HepG2 (cell line): ENCODE measurements around the gene SLC16A3. TPM values are rescaled to one million over a fixed set of nuclear protein-coding genes. Genes with fewer than 3 reads are reported as not detected.

Experiments
- ATM ChIP-seq: fragments of 450-650 bp; IDR thresholded peaks from 2 replicates; pipeline ENCODE4 v1.7.1; 2017; ENCODE audit warnings: mild to moderate bottlenecking, borderline replicate concordance
- GATAD2A ChIP-seq: IDR thresholded peaks from 2 replicates; pipeline ENCODE4 v1.6.1; 2016
- GZF1 ChIP-seq: sonication (generic); formaldehyde crosslinking; IDR thresholded peaks from 2 replicates; pipeline ENCODE4 v1.5.1; 2020; ENCODE audit warnings: mild to moderate bottlenecking, missing genetic modification reagents
- IKZF1 ChIP-seq: fragments of 450-650 bp; IDR thresholded peaks from 2 replicates; pipeline ENCODE4 v1.7.1; 2016
- IKZF5 ChIP-seq: IDR thresholded peaks from 2 replicates; pipeline ENCODE4 v1.6.1; 2018; ENCODE audit warnings: missing genetic modification reagents, mild to moderate bottlenecking, missing compliant biosample characterization
- KDM3A ChIP-seq: IDR thresholded peaks from 2 replicates; pipeline ENCODE4 v1.6.1; 2018; ENCODE audit warnings: low read depth, missing compliant biosample characterization
- KMT2B ChIP-seq: IDR thresholded peaks from 2 replicates; pipeline ENCODE4 v1.6.1; 2016; ENCODE audit warnings: missing genetic modification reagents, missing compliant biosample characterization
- MXD4 ChIP-seq: IDR thresholded peaks from 2 replicates; pipeline ENCODE4 v1.6.1; 2016; ENCODE audit warnings: mild to moderate bottlenecking, missing biosample characterization, missing genetic modification reagents
- NCOR1 ChIP-seq: fragments of 200-600 bp; sonication (generic); IDR thresholded peaks from 2 replicates; pipeline ENCODE4 v1.7.0; 2017; ENCODE audit warnings: antibody characterized with exemption, low read length, borderline replicate concordance
- POLR2AphosphoS2 ChIP-seq: IDR thresholded peaks from 2 replicates; pipeline ENCODE4 v1.6.1; 2011; ENCODE audit warnings: low read depth, low read length, improper control_type of control experiment
- SMAD9 ChIP-seq: sonication (generic); formaldehyde crosslinking; IDR thresholded peaks from 2 replicates; pipeline ENCODE4 v1.5.1; 2020; ENCODE audit warnings: mild to moderate bottlenecking, missing genetic modification reagents
- TOPORS ChIP-seq: sonication (generic); formaldehyde crosslinking; IDR thresholded peaks from 2 replicates; pipeline ENCODE4 v1.8.0; 2023; ENCODE audit warnings: mild to moderate bottlenecking, missing genetic modification reagents
- ZBTB46 ChIP-seq: sonication (generic); formaldehyde crosslinking; IDR thresholded peaks from 2 replicates; pipeline ENCODE4 v1.4.0; 2020; ENCODE audit warnings: mild to moderate bottlenecking, missing genetic modification reagents, borderline replicate concordance
- ZNF407 ChIP-seq: sonication (generic); formaldehyde crosslinking; IDR thresholded peaks from one replicate; pipeline ENCODE4 v1.5.1; 2020; ENCODE audit warnings: mild to moderate bottlenecking, missing genetic modification reagents; ENCODE audit errors: not compliant biosample characterization
- ZNF430 ChIP-seq: sonication (generic); formaldehyde crosslinking; IDR thresholded peaks from 2 replicates; pipeline ENCODE4 v1.9.0; 2021; ENCODE audit warnings: mild to moderate bottlenecking, missing genetic modification reagents
- ZNF441 ChIP-seq: sonication (generic); formaldehyde crosslinking; IDR thresholded peaks from 2 replicates; pipeline ENCODE4 v1.7.0; 2021; ENCODE audit warnings: missing genetic modification reagents, borderline replicate concordance
- ZNF558 ChIP-seq: sonication (generic); formaldehyde crosslinking; IDR thresholded peaks from 2 replicates; pipeline ENCODE4 v1.9.0; 2022; ENCODE audit warnings: mild to moderate bottlenecking, missing genetic modification reagents, borderline replicate concordance
- ZNF619 ChIP-seq: sonication (generic); formaldehyde crosslinking; IDR thresholded peaks from 2 replicates; pipeline ENCODE4 v1.4.0; 2020; ENCODE audit warnings: mild to moderate bottlenecking, missing genetic modification reagents
- ZNF713 ChIP-seq: sonication (generic); formaldehyde crosslinking; IDR thresholded peaks from 2 replicates; pipeline ENCODE4 v1.4.0; 2020; ENCODE audit warnings: mild to moderate bottlenecking, missing genetic modification reagents
- ZNF839 ChIP-seq: sonication (generic); formaldehyde crosslinking; IDR thresholded peaks from 2 replicates; pipeline ENCODE4 v1.4.0; 2020; ENCODE audit warnings: missing genetic modification reagents, mild to moderate bottlenecking, borderline replicate concordance
- polyA plus RNA-seq, 8 experiments: library from polyadenylated mRNA; depleted of rRNA in 3 of 8; stranded (reverse) in 7 of 8; unstranded in 1 of 8; fragments of >200 nt; fragmentation: Illumina TruSeq in 4 of 8; extraction: Trizol in 4 of 8; gene quantifications; 2 replicates each; pipeline versions ENCODE4 v1.2.1 to v1.2.3, GENCODE V29; 2011 to 2016; ENCODE audit warnings: low read depth in 4 of 8, missing spikeins in 1 of 8, mixed read lengths in 1 of 8; ENCODE audit not compliant: insufficient read depth in 1 of 8
- total RNA-seq, 5 experiments: library from RNA; depleted of rRNA; stranded (reverse); fragments of >200 nt; fragmentation: Illumina TruSeq; extraction: Trizol; gene quantifications; 2 replicates each; pipeline ENCODE4 v1.2.3, GENCODE V29; 2016; ENCODE audit warnings: low read depth in 1 of 5

Gene SLC16A3
- total and polyA plus RNA-seq, 2 of the 13 experiments (the other 11 are each of a cell fraction or from before 2014, with no cell fraction given): 242 to 349 TPM

GRCh38 chr17:82205720-82206508 lies 22.9 kb upstream of the SLC16A3 start (continued):
- TF ChIP-seq ZBTB46: no peak
- TF ChIP-seq KDM3A (CRISPR knock-in tag): peak; percentile 97
- TF ChIP-seq TOPORS: no peak
- no peak for TF ChIP-seq SMAD9 (CRISPR knock-in tag)
- no peak for TF ChIP-seq ATM
- peak; percentile 81 for TF ChIP-seq GATAD2A (CRISPR knock-in tag)
- no peak for TF ChIP-seq ZNF713
- peak; percentile 53; the same call in 1 of the 2 replicates for TF ChIP-seq ZNF430 (CRISPR knock-in tag)
- TF ChIP-seq ZNF839 (CRISPR knock-in tag): peak; percentile 2; the same call in 1 of the 2 replicates
- TF ChIP-seq ZNF558 (CRISPR knock-in tag): no peak
- TF ChIP-seq ZNF619 (CRISPR knock-in tag): 0 out of 2 replicates have a peak, but pooled peaks have one; percentile 41
- TF ChIP-seq ZNF407: peak; percentile 41
- peak; percentile 66; the same call in 1 of the 2 replicates for TF ChIP-seq ZNF441 (CRISPR knock-in tag)
- no peak for TF ChIP-seq POLR2AphosphoS2
- TF ChIP-seq MXD4 (CRISPR knock-in tag): peak; percentile 83
- TF ChIP-seq NCOR1: no peak
- TF ChIP-seq IKZF5: peak; percentile 87
- TF ChIP-seq IKZF1: no peak
- TF ChIP-seq GZF1 (CRISPR knock-in tag): peak; percentile 91
- TF ChIP-seq KMT2B (CRISPR knock-in tag): peak; percentile 70
